ACC112 (cell line): ENCODE measurements around the gene SLC43A2.
A peak's percentile ranks its signal among the peaks of the same experiment; 100 is the strongest.

Source experiments
- H2AFZ ChIP-seq: fragments of 200-600 bp; sonication (generic); one replicate; pipeline ENCODE4 v1.6.0; 2017; ENCODE audit warnings: antibody characterized with exemption, low read length; ENCODE audit not compliant: unreplicated experiment
- H3K27ac ChIP-seq: fragments of 200-600 bp; sonication (generic); 2 replicates; pipeline ENCODE4 v1.5.1; 2014; ENCODE audit warnings: low read depth, mild to moderate bottlenecking, antibody characterized with exemption, low read length, moderate library complexity
- H3K27me3 ChIP-seq: fragments of 200-600 bp; sonication (generic); 2 replicates; pipeline ENCODE4 v1.6.1; 2014; ENCODE audit warnings: mild to moderate bottlenecking, antibody characterized with exemption, low read length, moderate library complexity, mixed read lengths; ENCODE audit not compliant: insufficient read depth
- H3K36me3 ChIP-seq: fragments of 200-600 bp; sonication (generic); 2 replicates; pipeline ENCODE4 v1.6.1; 2016; ENCODE audit warnings: mild to moderate bottlenecking, antibody characterized with exemption, low read length, moderate library complexity, mixed read lengths; ENCODE audit not compliant: insufficient read depth
- H3K4me1 ChIP-seq: fragments of 200-600 bp; sonication (generic); one replicate; pipeline ENCODE4 v1.6.1; 2016; ENCODE audit warnings: low read length, mixed read lengths; ENCODE audit not compliant: insufficient read depth, unreplicated experiment, control insufficient read depth
- H3K4me3 ChIP-seq: fragments of 200-600 bp; sonication (generic); 2 replicates; pipeline ENCODE4 v1.5.1; 2014; ENCODE audit warnings: mild to moderate bottlenecking, low read depth, low read length
- H3K79me2 ChIP-seq: fragments of 200-600 bp; sonication (generic); one replicate; pipeline ENCODE4 v1.6.0; 2016; ENCODE audit warnings: low read length; ENCODE audit not compliant: control insufficient read depth, unreplicated experiment, insufficient read depth

Gene SLC43A2

GRCh38 chr17:1601571-1601970 lies 27.1 kb downstream of the SLC43A2 start:
- Histone ChIP-seq H3K4me3 (no peak overlapping the region), H3K79me2 (no peaks in the 10 kb centered on the region), H3K27ac (no peak overlapping the region), H3K27me3 (no peaks in the 10 kb centered on the region), H3K4me1 (no peaks in the 10 kb centered on the region), H2AFZ (no peak overlapping the region), H3K36me3 (no peaks in the 10 kb centered on the region)

- Histone ChIP-seq H3K4me3 (no peak overlapping the region), H3K27ac (no peak overlapping the region), H3K4me1 (no peaks in the 10 kb centered on the region), H3K36me3 (no peaks in the 10 kb centered on the region), H3K27me3 (no peaks in the 10 kb centered on the region), H2AFZ (no peak overlapping the region), H3K79me2 (no peaks in the 10 kb centered on the region)
These were observed 30.1 kb downstream of the SLC43A2 start for GRCh38 chr17:1598399-1599095.

- Histone ChIP-seq H3K27me3 (no peaks in the 10 kb centered on the region), H3K79me2 (no peaks in the 10 kb centered on the region), H2AFZ (no peak overlapping the region), H3K27ac (no peak overlapping the region), H3K4me3 (no peak overlapping the region), H3K4me1 (no peaks in the 10 kb centered on the region), H3K36me3 (no peaks in the 10 kb centered on the region)
These were observed 30.7 kb downstream of the SLC43A2 start for GRCh38 chr17:1597861-1598342.

- Histone ChIP-seq H3K4me3 (no peak overlapping the region), H3K27me3 (no peaks in the 10 kb centered on the region), H2AFZ (no peak overlapping the region), H3K4me1 (peaks cover 19% of the 10 kb centered on the region), H3K79me2 (no peaks in the 10 kb centered on the region), H3K36me3 (no peaks in the 10 kb centered on the region), H3K27ac (no peak overlapping the region)
These were observed 35.1 kb downstream of the SLC43A2 start for GRCh38 chr17:1593630-1593931.

GRCh38 chr17:1592751-1593629 lies 35.6 kb downstream of the SLC43A2 start:
- H3K4me1 ChIP-seq: peaks cover 19% of the 10 kb centered on the region
- no peak overlapping the region for H3K4me3 ChIP-seq
- H3K27me3 ChIP-seq: no peaks in the 10 kb centered on the region
- H3K27ac ChIP-seq: no peak overlapping the region
- H2AFZ ChIP-seq: no peak overlapping the region
- no peaks in the 10 kb centered on the region for H3K36me3 ChIP-seq
- no peaks in the 10 kb centered on the region for H3K79me2 ChIP-seq

GRCh38 chr17:1591474-1592090 lies 37.1 kb downstream of the SLC43A2 start:
- H3K4me3 ChIP-seq: no peak overlapping the region
- no peaks in the 10 kb centered on the region for H3K27me3 ChIP-seq
- no peak overlapping the region for H2AFZ ChIP-seq
- H3K27ac ChIP-seq: no peak overlapping the region
- no peaks in the 10 kb centered on the region for H3K79me2 ChIP-seq
- H3K4me1 ChIP-seq: peaks cover 19% of the 10 kb centered on the region
- H3K36me3 ChIP-seq: no peaks in the 10 kb centered on the region

- Histone ChIP-seq H3K4me1 (peaks cover 19% of the 10 kb centered on the region), H3K36me3 (no peaks in the 10 kb centered on the region), H2AFZ (no peak overlapping the region), H3K4me3 (0 out of 2 replicates have a peak overlapping the region, but pooled peaks have one; percentile 54), H3K27me3 (no peaks in the 10 kb centered on the region), H3K27ac (peak overlapping the region; percentile 85; the same call in 1 of the 2 replicates), H3K79me2 (no peaks in the 10 kb centered on the region)
These were observed 37.7 kb downstream of the SLC43A2 start for GRCh38 chr17:1590747-1591473.

GRCh38 chr17:1590029-1590746 lies 38.4 kb downstream of the SLC43A2 start:
- no peaks in the 10 kb centered on the region for H3K27me3 ChIP-seq
- H3K4me3 ChIP-seq: peak overlapping the region; percentile 54
- peak overlapping the region; percentile 44 for H2AFZ ChIP-seq
- H3K27ac ChIP-seq: peak overlapping the region; percentile 85
- peaks cover 19% of the 10 kb centered on the region for H3K4me1 ChIP-seq
- no peaks in the 10 kb centered on the region for H3K36me3 ChIP-seq
- H3K79me2 ChIP-seq: no peaks in the 10 kb centered on the region

- Histone ChIP-seq H3K4me1 (peaks cover 19% of the 10 kb centered on the region), H3K79me2 (no peaks in the 10 kb centered on the region), H3K4me3 (no peak overlapping the region), H3K27me3 (no peaks in the 10 kb centered on the region), H3K27ac (no peak overlapping the region; the same call in 1 of the 2 replicates), H2AFZ (no peak overlapping the region), H3K36me3 (no peaks in the 10 kb centered on the region)
These were observed 39.6 kb downstream of the SLC43A2 start for GRCh38 chr17:1588821-1589585.
